ENCODE data around the gene PDE6H. TPM values are rescaled to one million over a fixed set of nuclear protein-coding genes. Genes with fewer than 3 reads are reported as not detected.

PDE6H gene
- total RNA-seq, 1 donor from 2014 or later, result not detected

GRCh38 chr12:14999695-15000365 lies 27.0 kb downstream of the PDE6H start:
- DNase-seq (ENCODE audit: low spot score), result no peak
- Mint-ChIP-seq H3K4me3 (ENCODE audit: low read depth) (no peak overlapping the region), H3K27ac (no peak overlapping the region), H3K36me3 (ENCODE audit: low read depth) (no peaks in the 10 kb centered on the region), H3K4me1 (ENCODE audit: low read depth) (peaks cover 9% of the 10 kb centered on the region), H3K9me3 (no peaks in the 10 kb centered on the region), H3K27me3 (ENCODE audit: low read depth) (peaks cover 56% of the 10 kb centered on the region)
- intact Hi-C loops (cut with micrococcal nuclease), result loop anchor here (5.0 kb wide), 1 partner anchor 222 kb away; the partner anchor contains the start of gene RERG

GRCh38 chr12:15000575-15000974 lies 27.7 kb downstream of the PDE6H start:
- intact Hi-C loops (cut with micrococcal nuclease), result loop anchor here (5.0 kb wide), 1 partner anchor 222 kb away; the partner anchor contains the start of gene RERG
- Mint-ChIP-seq H3K4me1 (ENCODE audit: low read depth) (peaks cover 2% of the 10 kb centered on the region), H3K27ac (no peak overlapping the region), H3K9me3 (no peaks in the 10 kb centered on the region), H3K36me3 (ENCODE audit: low read depth) (no peaks in the 10 kb centered on the region), H3K4me3 (ENCODE audit: low read depth) (no peak overlapping the region), H3K27me3 (ENCODE audit: low read depth) (peaks cover 62% of the 10 kb centered on the region)
- no peak for DNase-seq (ENCODE audit: low spot score)

GRCh38 chr12:15001733-15002382 lies 29.0 kb downstream of the PDE6H start:
- DNase-seq (ENCODE audit: low spot score), result no peak
- no peaks in the 10 kb centered on the region for H3K4me1 Mint-ChIP-seq (ENCODE audit: low read depth)
- peaks cover 72% of the 10 kb centered on the region for H3K27me3 Mint-ChIP-seq (ENCODE audit: low read depth)
- H3K9me3 Mint-ChIP-seq, result no peaks in the 10 kb centered on the region
- no peak overlapping the region for H3K27ac Mint-ChIP-seq
- no peak overlapping the region for H3K4me3 Mint-ChIP-seq (ENCODE audit: low read depth)
- no peaks in the 10 kb centered on the region for H3K36me3 Mint-ChIP-seq (ENCODE audit: low read depth)
- intact Hi-C loops (cut with micrococcal nuclease), result loop anchor here (5.0 kb wide), 1 partner anchor 220 kb away; the partner anchor contains the start of gene RERG

- H3K36me3 Mint-ChIP-seq (ENCODE audit: low read depth), result no peaks in the 10 kb centered on the region
- H3K4me3 Mint-ChIP-seq (ENCODE audit: low read depth), result no peak overlapping the region
- no peaks in the 10 kb centered on the region for H3K9me3 Mint-ChIP-seq
- H3K27ac Mint-ChIP-seq, result no peak overlapping the region
- peaks cover 67% of the 10 kb centered on the region for H3K27me3 Mint-ChIP-seq (ENCODE audit: low read depth)
- no peaks in the 10 kb centered on the region for H3K4me1 Mint-ChIP-seq (ENCODE audit: low read depth)
- intact Hi-C loops (cut with micrococcal nuclease), result loop anchor here (5.0 kb wide), 1 partner anchor 218 kb away; the partner anchor contains the start of gene RERG
- DNase-seq (ENCODE audit: low spot score), result no peak
Measured at GRCh38 chr12:15004421-15004820, 31.6 kb downstream of the PDE6H start.

GRCh38 chr12:15005064-15005463 lies 32.2 kb downstream of the PDE6H start:
- no peak overlapping the region for H3K4me3 Mint-ChIP-seq (ENCODE audit: low read depth)
- intact Hi-C loops (cut with micrococcal nuclease), result no loop called here
- DNase-seq (ENCODE audit: low spot score), result no peak
- H3K4me1 Mint-ChIP-seq (ENCODE audit: low read depth), result no peaks in the 10 kb centered on the region
- peaks cover 70% of the 10 kb centered on the region for H3K27me3 Mint-ChIP-seq (ENCODE audit: low read depth)
- H3K36me3 Mint-ChIP-seq (ENCODE audit: low read depth), result no peaks in the 10 kb centered on the region
- no peaks in the 10 kb centered on the region for H3K9me3 Mint-ChIP-seq
- no peak overlapping the region for H3K27ac Mint-ChIP-seq

- DNase-seq (ENCODE audit: low spot score), result no peak
- intact Hi-C loops (cut with micrococcal nuclease), result no loop called here
- H3K4me1 Mint-ChIP-seq (ENCODE audit: low read depth), result no peaks in the 10 kb centered on the region
- H3K27me3 Mint-ChIP-seq (ENCODE audit: low read depth), result peaks cover 49% of the 10 kb centered on the region
- H3K27ac Mint-ChIP-seq, result no peak overlapping the region
- no peaks in the 10 kb centered on the region for H3K36me3 Mint-ChIP-seq (ENCODE audit: low read depth)
- no peak overlapping the region for H3K4me3 Mint-ChIP-seq (ENCODE audit: low read depth)
- no peaks in the 10 kb centered on the region for H3K9me3 Mint-ChIP-seq
Measured at GRCh38 chr12:15007551-15007950, 34.7 kb downstream of the PDE6H start.

GRCh38 chr12:15011162-15011561 lies 38.3 kb downstream of the PDE6H start:
- Mint-ChIP-seq H3K27ac (no peak overlapping the region), H3K9me3 (no peaks in the 10 kb centered on the region), H3K27me3 (ENCODE audit: low read depth) (peaks cover 23% of the 10 kb centered on the region), H3K4me1 (ENCODE audit: low read depth) (no peaks in the 10 kb centered on the region), H3K36me3 (ENCODE audit: low read depth) (no peaks in the 10 kb centered on the region), H3K4me3 (ENCODE audit: low read depth) (no peak overlapping the region)
- intact Hi-C loops (cut with micrococcal nuclease), result no loop called here
- DNase-seq (ENCODE audit: low spot score), result no peak

- peaks cover 22% of the 10 kb centered on the region for H3K27me3 Mint-ChIP-seq (ENCODE audit: low read depth)
- no peak overlapping the region for H3K4me3 Mint-ChIP-seq (ENCODE audit: low read depth)
- H3K9me3 Mint-ChIP-seq, result no peaks in the 10 kb centered on the region
- intact Hi-C loops (cut with micrococcal nuclease), result no loop called here
- H3K36me3 Mint-ChIP-seq (ENCODE audit: low read depth), result no peaks in the 10 kb centered on the region
- H3K4me1 Mint-ChIP-seq (ENCODE audit: low read depth), result no peaks in the 10 kb centered on the region
- DNase-seq (ENCODE audit: low spot score), result no peak
- no peak overlapping the region for H3K27ac Mint-ChIP-seq
Measured at GRCh38 chr12:15013634-15014179, 40.9 kb downstream of the PDE6H start.

GRCh38 chr12:15014708-15015107 lies 41.9 kb downstream of the PDE6H start:
- Mint-ChIP-seq H3K9me3 (no peaks in the 10 kb centered on the region), H3K27me3 (ENCODE audit: low read depth) (peaks cover 18% of the 10 kb centered on the region), H3K27ac (no peak overlapping the region), H3K4me3 (ENCODE audit: low read depth) (no peak overlapping the region), H3K36me3 (ENCODE audit: low read depth) (no peaks in the 10 kb centered on the region), H3K4me1 (ENCODE audit: low read depth) (no peaks in the 10 kb centered on the region)
- intact Hi-C loops (cut with micrococcal nuclease), result no loop called here
- no peak for DNase-seq (ENCODE audit: low spot score)

- no peak overlapping the region for H3K4me3 Mint-ChIP-seq (ENCODE audit: low read depth)
- no peaks in the 10 kb centered on the region for H3K9me3 Mint-ChIP-seq
- no peak for DNase-seq (ENCODE audit: low spot score)
- no peak overlapping the region for H3K27ac Mint-ChIP-seq
- H3K4me1 Mint-ChIP-seq (ENCODE audit: low read depth), result no peaks in the 10 kb centered on the region
- intact Hi-C loops (cut with micrococcal nuclease), result no loop called here
- no peaks in the 10 kb centered on the region for H3K36me3 Mint-ChIP-seq (ENCODE audit: low read depth)
- peaks cover 18% of the 10 kb centered on the region for H3K27me3 Mint-ChIP-seq (ENCODE audit: low read depth)
Measured at GRCh38 chr12:15015121-15015520, 42.3 kb downstream of the PDE6H start.

- Mint-ChIP-seq H3K36me3 (ENCODE audit: low read depth) (no peaks in the 10 kb centered on the region), H3K9me3 (no peaks in the 10 kb centered on the region), H3K27me3 (ENCODE audit: low read depth) (peaks cover 21% of the 10 kb centered on the region), H3K27ac (no peak overlapping the region), H3K4me3 (ENCODE audit: low read depth) (no peak overlapping the region), H3K4me1 (ENCODE audit: low read depth) (no peaks in the 10 kb centered on the region)
- DNase-seq (ENCODE audit: low spot score), result no peak
- intact Hi-C loops (cut with micrococcal nuclease), result no loop called here
Measured at GRCh38 chr12:15020156-15020555, 47.3 kb downstream of the PDE6H start.

Data from activated T-helper 2 cell treated with anti-CD3 and anti-CD28 coated beads, Interferon-gamma antibody, Interleukin-2, Interleukin-4, amounts not matched to agents 10 μg/mL and 5 μg/mL and 100 μg/mL, durations not matched to agents 14 hours and 24 hours and 36 hours (primary cell).